CD4-positive, alpha-beta T cell treated with Interleukin-15 for 1 hour (primary cell): ENCODE measurements around the gene LSAMP.

Source experiments
- DNase-seq: peaks from one replicate; pipeline ENCODE4 v3.0.0-alpha.2; 2020

Gene LSAMP

DNA sequence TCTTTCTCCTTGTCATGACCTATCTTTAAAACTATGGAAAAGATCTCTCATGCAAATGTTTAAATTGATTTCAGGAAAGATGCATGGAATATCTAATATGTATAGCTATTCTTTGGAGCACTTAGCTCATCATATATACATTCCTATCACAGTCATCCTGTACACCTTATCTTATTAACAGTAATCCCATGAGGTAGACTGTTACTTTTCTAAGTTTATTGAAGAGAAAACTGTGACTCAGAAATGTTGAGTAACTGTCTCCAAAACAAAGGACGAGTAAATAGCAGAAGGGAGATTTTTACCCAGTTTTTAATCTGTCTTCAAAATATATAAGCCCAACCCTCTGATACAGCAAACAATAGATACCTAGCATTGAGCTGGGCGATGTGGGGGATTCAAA is 513.7 kb downstream of the LSAMP start:
- DNase-seq = no peak

GRCh38 chr3:115930922-115931321 is 514.4 kb downstream of the LSAMP start:
- DNase-seq = no peak

GRCh38 chr3:115930168-115930567 is 515.1 kb downstream of the LSAMP start:
- DNase-seq = no peak

DNA sequence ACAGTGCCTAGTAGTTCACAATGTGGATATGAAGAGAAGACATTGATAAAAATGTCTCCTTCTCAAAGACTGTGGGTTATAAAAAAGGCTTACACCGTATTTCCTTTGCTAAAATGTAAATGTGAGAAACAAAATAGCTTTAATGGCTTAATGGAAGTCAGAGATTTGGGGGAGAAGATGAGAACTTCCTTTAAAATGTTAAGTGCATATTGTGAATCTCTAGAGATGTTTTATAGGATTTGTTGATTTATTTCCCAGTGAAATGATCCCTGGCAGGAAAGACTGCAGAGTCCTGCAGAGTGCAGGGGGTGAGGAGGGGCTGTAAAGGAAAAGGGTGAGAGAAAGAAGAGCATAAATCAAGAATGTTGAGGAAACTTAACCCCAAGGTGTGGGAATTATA is 516.9 kb downstream of the LSAMP start:
- no peak for DNase-seq

- DNase-seq = no peak
These were observed 518.1 kb downstream of the LSAMP start for GRCh38 chr3:115927197-115927596.

DNA sequence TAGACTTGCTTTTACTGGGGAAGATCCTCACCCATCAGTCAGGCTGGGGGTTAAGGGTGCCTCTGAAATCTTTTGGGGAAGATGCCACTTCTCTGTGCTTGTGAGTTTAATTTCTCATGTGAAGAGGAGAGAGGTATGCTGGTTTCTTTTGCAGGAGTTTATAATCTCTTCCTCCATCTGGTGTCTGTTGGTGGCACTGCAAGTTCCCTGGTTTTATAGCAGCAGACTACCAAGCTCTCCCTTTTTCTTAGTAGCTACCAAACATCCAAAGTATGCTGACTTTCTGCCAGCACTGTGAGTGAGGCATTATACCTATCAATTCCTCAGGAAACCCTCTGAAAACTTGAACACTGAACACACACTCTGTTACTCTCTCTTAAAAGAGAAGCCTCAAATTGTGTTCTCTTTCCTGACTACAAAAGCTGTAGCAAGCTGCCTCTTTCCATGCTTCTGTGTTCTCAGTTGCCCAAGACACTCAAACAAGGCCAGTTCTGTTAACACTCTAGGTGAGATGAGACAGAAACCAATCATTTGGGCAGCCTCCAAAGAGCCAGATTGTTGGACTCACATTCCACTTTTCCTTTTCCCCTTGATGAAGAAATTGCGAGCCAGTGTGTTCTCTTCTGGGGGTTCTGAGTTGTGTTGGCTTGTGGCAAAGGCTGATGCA is 522.5 kb downstream of the LSAMP start:
- DNase-seq = no peak

- DNase-seq = no peak
These were observed 523.6 kb downstream of the LSAMP start for GRCh38 chr3:115921711-115922110.

DNA sequence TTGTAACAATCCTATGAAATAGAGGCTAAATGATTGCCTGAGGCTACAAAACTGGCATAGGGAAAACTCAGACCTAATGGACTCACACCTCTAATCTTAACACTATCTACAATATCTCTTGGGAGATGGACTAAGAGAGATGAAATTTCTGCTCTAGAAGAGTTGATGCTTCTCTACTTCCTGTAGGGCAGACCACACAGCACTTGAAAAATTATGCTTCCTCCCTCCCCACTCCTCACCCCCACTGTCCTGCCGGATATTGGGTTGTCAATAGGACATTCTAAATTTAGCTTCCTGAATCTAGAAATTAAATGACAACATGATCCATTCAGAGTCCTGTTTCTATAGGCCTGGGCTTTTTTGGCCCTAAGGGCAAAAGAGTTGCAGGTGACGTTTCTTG is 526.4 kb downstream of the LSAMP start:
- no peak for DNase-seq

DNA sequence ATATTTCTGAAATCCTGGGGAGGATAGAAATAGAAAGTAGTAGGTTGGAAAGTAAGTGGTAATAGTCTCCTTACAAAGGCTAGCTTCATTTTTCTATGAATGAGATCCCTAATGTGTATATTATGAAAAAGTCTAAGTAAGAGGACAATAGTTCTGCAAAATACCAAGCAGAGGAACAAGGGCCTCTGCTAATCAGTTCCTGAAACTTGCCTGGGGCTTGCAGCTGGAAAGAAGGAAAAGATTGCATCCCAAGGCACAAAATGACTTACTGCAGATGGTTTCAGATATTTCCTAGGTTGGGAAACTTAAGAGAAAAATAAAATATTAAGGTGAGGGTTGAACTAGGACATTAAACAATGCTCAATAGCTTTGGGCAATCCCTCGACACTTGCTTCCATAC is 528.4 kb downstream of the LSAMP start:
- DNase-seq = no peak

DNA sequence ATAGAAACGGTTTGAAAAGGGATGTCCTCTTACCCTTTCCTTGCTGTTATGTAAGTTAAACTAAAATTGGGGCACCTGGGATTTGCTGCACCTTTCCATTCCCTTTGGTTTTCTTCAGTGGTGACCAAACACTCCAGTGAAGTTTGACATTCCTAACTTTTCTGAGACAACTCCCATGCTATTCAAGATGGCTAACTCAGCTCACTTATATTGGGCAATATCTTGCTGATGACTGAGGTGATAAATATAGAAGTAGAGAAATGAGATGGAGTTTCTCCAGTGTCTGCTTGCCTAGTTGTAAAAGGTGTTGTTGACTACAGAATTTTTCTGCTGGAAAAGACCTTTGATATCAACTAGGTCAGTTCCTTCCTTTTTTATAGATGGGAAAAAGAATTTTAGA is 530.2 kb downstream of the LSAMP start:
- no peak for DNase-seq

DNA sequence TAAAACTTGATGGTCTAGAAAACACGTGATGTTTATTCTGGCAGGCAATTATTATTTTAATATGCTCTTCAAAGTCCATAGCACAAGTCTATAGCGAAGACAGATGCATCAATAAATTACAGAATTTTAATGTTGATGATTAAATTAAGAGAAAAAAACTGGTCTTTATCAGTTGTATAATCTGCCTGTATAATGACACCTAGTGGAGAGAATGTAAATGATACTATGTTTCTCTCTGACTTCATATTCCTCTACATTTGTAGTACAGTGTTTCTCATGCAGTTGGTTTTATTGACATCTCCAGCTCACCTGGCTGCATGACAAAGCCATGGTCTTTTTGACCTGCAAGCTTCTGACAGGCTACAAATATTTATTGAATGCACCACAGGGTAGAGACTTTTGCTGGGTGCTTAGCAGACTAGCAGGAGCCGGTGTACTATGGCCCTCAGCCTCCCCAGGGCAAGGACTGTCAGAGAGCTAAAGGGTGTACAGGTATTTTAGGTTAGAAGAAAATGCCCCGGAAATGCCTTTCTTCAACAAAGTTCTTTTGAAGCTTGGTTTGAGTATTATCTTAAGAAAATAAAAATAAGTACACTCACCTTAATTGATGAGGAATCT is 532.1 kb downstream of the LSAMP start:
- no peak for DNase-seq

- DNase-seq = no peak
These were observed 532.9 kb downstream of the LSAMP start for GRCh38 chr3:115912372-115912771.

DNA sequence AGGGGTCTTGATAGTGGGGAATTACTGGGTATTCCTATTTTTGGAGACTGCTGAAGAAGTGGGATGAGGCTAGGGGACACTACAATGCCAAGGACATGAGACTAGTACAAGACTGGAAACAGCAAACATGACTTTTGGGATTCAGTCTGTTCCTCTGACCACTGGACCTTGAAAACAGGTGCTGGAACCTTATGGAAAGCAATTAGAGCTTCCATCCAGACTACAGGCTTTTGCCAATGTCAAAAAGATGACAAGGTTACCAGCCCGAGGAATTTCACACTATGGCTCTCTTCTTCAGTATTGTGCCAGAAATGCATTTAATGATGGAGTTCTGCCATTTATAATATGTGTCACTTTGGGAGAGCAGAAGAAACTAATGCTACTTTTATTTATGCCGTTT is 539.4 kb downstream of the LSAMP start:
- DNase-seq = no peak

DNA sequence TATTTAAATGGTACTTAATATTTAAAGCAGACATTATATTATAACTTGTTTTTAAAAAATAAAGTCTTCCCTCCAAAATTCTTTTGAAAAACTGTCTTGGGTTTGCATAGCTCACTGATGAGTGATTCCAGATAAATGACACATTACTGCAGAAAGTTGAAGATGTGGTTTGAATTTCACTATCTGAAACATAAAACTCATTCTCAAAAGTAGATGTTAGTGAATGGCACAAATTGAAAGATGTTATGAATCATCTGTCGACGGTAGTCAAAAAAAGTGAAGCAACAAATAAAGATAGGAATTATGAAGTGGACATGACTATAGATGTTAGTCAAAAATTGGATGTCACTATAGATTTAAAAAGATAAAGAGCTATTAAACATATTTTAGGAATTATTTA is 541.4 kb downstream of the LSAMP start:
- DNase-seq = no peak

DNA sequence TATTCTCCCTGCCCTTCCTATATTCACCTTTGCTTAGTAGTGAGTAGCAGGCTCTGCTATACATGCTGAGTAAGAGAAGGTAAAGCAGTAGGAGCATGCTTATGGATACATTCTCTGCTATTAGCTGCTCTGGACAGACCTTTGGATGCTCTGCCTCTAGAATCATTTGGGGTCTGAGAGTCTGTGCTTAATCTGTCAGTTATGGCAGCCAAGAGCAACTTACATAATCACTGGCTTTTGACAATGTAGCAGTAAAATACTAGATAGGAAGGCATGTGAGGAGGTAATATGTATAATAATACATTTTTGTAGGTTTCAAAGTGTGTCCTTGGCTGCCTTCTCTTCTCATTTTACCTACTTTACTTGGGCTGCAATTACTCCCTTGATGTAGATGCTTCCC is 544.3 kb downstream of the LSAMP start:
- DNase-seq = no peak

GRCh38 chr3:115899535-115899934 is 545.8 kb downstream of the LSAMP start:
- no peak for DNase-seq

DNA sequence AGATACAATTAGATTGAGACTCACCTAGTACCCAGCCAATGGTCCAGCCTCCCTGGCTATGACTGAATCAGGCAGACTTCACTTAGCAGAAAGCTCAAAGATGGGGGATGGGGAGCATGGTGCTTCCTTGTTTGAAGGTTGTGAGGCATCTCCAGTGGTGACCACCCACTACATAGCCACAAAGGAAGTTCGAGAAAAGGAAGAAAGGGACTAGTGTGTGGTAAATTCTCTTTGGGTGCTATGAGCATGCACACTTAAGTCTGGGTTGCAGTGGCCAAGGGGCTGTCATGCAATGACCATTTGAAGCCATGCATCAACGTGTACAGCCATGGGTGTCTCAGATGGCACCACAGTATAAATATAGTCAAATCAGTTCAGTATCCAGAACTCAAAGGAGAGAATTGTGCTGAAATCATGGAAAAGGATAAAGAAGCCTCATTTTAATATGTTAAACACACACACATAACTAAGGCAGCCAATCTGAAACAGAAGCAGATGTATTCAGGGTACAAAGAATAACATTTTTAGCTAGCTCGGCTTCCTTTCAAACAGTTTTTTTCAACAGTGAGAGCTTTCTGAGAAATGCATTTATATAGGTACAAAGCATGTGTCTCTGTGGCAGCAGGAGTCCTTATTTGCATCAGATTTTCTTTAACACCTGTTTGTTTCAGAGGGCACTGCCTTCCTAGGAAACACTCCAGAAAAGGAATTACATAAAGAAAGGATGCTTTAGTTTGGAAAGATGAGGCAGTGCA is 546.5 kb downstream of the LSAMP start:
- no peak for DNase-seq

GRCh38 chr3:115891006-115891636 is 554.2 kb downstream of the LSAMP start:
- no peak for DNase-seq

DNA sequence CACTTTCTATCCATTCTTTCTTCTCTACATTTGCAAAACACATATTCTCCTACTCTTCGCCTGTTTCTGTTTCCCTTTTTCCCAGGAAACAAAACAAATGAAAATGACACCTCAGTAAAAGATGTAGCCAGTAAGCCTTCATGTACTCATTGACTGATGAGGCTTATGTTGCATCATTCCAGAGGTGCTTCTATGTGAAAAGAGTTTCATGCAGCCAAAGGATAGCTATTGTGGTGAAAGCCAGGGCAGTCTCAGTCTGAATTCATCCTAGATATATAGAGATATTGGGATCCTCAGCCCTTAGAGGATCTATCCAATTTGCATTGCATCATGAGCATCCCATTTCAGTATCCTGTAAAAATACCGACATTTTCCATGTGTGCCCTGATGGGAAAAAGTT is 554.7 kb downstream of the LSAMP start:
- DNase-seq = no peak

GRCh38 chr3:115885621-115886020 is 559.7 kb downstream of the LSAMP start:
- DNase-seq = no peak

DNA sequence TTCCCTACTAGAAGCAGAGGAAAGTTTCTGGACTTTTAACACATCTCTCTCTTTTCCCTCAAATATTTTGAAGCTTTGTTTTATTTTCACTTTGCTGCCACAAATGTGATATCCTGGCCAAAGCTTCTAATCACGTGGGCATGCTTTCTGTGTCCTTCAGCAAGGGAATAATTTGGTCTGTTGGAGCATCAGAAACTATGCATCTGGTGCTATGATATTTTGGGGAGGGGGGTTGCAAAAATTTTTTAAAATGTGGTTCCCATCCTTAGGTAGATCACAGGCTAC is 567.7 kb downstream of the LSAMP start:
- no peak for DNase-seq

GRCh38 chr3:115876876-115877614 is 568.2 kb downstream of the LSAMP start:
- DNase-seq = no peak

DNA sequence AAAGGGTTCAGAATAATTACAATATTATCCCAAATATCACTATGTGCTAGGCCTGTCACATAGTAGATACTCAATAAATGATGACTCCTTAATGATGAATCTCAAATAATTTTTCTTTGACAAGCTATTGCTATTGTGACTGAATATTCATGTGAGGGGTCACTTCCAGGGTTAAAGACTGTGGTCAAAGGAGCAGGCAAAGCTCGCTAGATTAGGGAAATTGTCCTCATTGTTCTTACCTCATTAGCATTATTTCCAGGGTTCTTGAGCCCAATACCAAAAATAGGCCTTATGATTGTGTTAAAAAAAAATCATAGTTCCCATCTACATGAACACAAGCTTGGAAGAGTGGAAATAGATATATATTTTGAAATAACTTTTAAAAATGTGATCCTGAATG is 569.8 kb downstream of the LSAMP start:
- DNase-seq = no peak
